Breast epithelium (tissue), 3 donors: ENCODE data around the gene VPS13A.

Experiments used
- POLR2A ChIP-seq: fragments of 450-650 bp; IDR thresholded peaks from one replicate; pipeline ENCODE4 v1.6.1; 2016; ENCODE audit warnings: antibody characterized with exemption, mild to moderate bottlenecking, moderate library complexity
- TF ChIP-seq, protein P1 (sequence below), 3 donors: fragments of 450-650 bp; IDR thresholded peaks; one replicate each; pipeline ENCODE4 v1.5.1; 2016 to 2017; ENCODE audit warnings: antibody characterized with exemption in 3 of 3, mild to moderate bottlenecking in 3 of 3, moderate library complexity in 3 of 3

DNA sequence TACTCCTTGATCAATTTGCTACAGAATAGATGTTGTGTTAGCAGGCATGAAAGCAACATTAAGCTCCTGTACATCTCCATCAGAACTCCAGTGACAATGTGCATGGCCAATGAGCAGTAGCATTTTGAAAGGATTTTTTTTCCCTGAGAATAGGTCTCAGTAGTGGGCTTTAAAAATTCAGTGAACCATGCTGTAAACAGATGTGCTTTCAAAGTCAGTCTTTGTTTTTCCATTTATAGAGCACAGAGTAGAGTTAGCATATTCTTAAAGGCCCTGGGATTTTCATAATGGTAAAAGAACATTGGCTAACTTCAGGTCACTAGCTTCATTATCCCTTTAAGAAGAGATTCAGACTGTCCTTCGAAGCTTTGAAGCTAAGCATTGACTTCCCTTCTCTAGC lies 150.8 kb downstream of the VPS13A start:
- TF ChIP-seq, protein P1, sequence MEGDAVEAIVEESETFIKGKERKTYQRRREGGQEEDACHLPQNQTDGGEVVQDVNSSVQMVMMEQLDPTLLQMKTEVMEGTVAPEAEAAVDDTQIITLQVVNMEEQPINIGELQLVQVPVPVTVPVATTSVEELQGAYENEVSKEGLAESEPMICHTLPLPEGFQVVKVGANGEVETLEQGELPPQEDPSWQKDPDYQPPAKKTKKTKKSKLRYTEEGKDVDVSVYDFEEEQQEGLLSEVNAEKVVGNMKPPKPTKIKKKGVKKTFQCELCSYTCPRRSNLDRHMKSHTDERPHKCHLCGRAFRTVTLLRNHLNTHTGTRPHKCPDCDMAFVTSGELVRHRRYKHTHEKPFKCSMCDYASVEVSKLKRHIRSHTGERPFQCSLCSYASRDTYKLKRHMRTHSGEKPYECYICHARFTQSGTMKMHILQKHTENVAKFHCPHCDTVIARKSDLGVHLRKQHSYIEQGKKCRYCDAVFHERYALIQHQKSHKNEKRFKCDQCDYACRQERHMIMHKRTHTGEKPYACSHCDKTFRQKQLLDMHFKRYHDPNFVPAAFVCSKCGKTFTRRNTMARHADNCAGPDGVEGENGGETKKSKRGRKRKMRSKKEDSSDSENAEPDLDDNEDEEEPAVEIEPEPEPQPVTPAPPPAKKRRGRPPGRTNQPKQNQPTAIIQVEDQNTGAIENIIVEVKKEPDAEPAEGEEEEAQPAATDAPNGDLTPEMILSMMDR (IDR thresholded peaks at IDR 0.05), result no peak
- no peak for TF ChIP-seq POLR2A
